Liver (tissue), 3 donors: ENCODE data around the gene PIH1D2.

Experiments
- FOXA1 ChIP-seq: IDR thresholded peaks from 2 replicates; pipeline ENCODE4 v1.6.1; 2016; ENCODE audit warnings: antibody characterized with exemption
- GABPA ChIP-seq, 2 donors: IDR thresholded peaks in 1 of 2; conservative IDR thresholded peaks in 1 of 2; 2 replicates each; pipeline ENCODE4 v1.6.1; 2016; ENCODE audit warnings: antibody characterized with exemption in 2 of 2, mild to moderate bottlenecking in 1 of 2, moderate library complexity in 1 of 2
- HNF4G ChIP-seq: IDR thresholded peaks from 2 replicates; pipeline ENCODE4 v1.6.1; 2016; ENCODE audit warnings: antibody characterized with exemption
- JUND ChIP-seq, 2 donors: IDR thresholded peaks; 2 replicates each; pipeline ENCODE4 v1.6.1; 2016; ENCODE audit warnings: antibody characterized with exemption in 2 of 2
- NR2F2 ChIP-seq: IDR thresholded peaks from 2 replicates; pipeline ENCODE4 v1.6.1; 2016; ENCODE audit warnings: antibody characterized with exemption
- RAD21 ChIP-seq, 2 donors: IDR thresholded peaks; 2 replicates each; pipeline ENCODE4 v1.6.1; 2016; ENCODE audit warnings: antibody characterized with exemption in 2 of 2, mild to moderate bottlenecking in 2 of 2
- SP1 ChIP-seq: IDR thresholded peaks from 2 replicates; pipeline ENCODE4 v1.6.1; 2018; ENCODE audit warnings: antibody characterized with exemption, mild to moderate bottlenecking
- TAF1 ChIP-seq: conservative IDR thresholded peaks from 2 replicates; pipeline ENCODE4 v1.6.1; 2016; ENCODE audit warnings: antibody characterized with exemption, mild to moderate bottlenecking
- YY1 ChIP-seq: IDR thresholded peaks from 2 replicates; pipeline ENCODE4 v1.6.1; 2016; ENCODE audit warnings: antibody characterized with exemption, mild to moderate bottlenecking
- TF ChIP-seq, protein P1 (sequence below): IDR thresholded peaks from 2 replicates; pipeline ENCODE4 v1.6.1; 2016; ENCODE audit warnings: antibody characterized with exemption
- TF ChIP-seq, protein P2 (sequence below): fragments of 150-350 bp; IDR thresholded peaks from 2 replicates; pipeline ENCODE4 v1.5.1; 2017; ENCODE audit warnings: improper control_type of control experiment, low read depth, low read length; ENCODE audit not compliant: missing input control
- TF ChIP-seq, protein P3 (sequence below): IDR thresholded peaks from 2 replicates; pipeline ENCODE4 v1.6.1; 2016; ENCODE audit warnings: antibody characterized with exemption, mild to moderate bottlenecking
- TF ChIP-seq, protein P4 (sequence below): IDR thresholded peaks from 2 replicates; pipeline ENCODE4 v1.6.1; 2016; ENCODE audit warnings: antibody characterized with exemption
- TF ChIP-seq, protein P5 (sequence below): IDR thresholded peaks from 2 replicates; pipeline ENCODE4 v1.6.1; 2016; ENCODE audit warnings: antibody characterized with exemption
- donor health status: healthy.
- donor health status: healthy.

DNA sequence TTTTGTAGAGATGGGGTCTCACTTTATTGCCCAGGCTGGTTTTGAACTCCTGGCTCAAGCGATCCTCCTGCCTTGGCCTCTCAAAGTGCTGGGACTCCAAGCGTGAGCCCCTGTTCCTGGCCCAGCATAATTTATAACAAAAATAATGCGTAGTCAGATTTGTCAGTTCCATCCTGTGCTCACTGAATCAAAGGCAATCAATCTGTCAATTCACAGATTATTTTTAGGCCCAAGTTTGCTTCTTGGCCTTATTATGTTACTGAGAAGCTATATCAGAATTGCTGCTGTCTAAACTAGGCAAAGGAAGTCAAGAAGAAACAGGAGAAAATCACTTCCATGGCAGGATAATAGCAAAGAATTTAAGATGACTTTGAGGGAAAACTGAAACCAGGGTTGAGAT is 39.9 kb downstream of the PIH1D2 start:
- TF ChIP-seq, protein P1, sequence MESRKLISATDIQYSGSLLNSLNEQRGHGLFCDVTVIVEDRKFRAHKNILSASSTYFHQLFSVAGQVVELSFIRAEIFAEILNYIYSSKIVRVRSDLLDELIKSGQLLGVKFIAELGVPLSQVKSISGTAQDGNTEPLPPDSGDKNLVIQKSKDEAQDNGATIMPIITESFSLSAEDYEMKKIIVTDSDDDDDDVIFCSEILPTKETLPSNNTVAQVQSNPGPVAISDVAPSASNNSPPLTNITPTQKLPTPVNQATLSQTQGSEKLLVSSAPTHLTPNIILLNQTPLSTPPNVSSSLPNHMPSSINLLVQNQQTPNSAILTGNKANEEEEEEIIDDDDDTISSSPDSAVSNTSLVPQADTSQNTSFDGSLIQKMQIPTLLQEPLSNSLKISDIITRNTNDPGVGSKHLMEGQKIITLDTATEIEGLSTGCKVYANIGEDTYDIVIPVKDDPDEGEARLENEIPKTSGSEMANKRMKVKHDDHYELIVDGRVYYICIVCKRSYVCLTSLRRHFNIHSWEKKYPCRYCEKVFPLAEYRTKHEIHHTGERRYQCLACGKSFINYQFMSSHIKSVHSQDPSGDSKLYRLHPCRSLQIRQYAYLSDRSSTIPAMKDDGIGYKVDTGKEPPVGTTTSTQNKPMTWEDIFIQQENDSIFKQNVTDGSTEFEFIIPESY = no peak
- TF ChIP-seq SP1 (no peak), RAD21 (IDR thresholded peaks at IDR 0.05) (no peak), GABPA (IDR thresholded peaks at IDR 0.05 in 1 of 2, conservative IDR thresholded peaks at IDR 0.05 in 1 of 2) (no peak), TAF1 (no peak), HNF4G (no peak), FOXA1 (no peak), JUND (IDR thresholded peaks at IDR 0.05) (no peak), YY1 (no peak), NR2F2 (no peak)
- TF ChIP-seq, protein P2, sequence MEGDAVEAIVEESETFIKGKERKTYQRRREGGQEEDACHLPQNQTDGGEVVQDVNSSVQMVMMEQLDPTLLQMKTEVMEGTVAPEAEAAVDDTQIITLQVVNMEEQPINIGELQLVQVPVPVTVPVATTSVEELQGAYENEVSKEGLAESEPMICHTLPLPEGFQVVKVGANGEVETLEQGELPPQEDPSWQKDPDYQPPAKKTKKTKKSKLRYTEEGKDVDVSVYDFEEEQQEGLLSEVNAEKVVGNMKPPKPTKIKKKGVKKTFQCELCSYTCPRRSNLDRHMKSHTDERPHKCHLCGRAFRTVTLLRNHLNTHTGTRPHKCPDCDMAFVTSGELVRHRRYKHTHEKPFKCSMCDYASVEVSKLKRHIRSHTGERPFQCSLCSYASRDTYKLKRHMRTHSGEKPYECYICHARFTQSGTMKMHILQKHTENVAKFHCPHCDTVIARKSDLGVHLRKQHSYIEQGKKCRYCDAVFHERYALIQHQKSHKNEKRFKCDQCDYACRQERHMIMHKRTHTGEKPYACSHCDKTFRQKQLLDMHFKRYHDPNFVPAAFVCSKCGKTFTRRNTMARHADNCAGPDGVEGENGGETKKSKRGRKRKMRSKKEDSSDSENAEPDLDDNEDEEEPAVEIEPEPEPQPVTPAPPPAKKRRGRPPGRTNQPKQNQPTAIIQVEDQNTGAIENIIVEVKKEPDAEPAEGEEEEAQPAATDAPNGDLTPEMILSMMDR = no peak
- TF ChIP-seq, protein P3, sequence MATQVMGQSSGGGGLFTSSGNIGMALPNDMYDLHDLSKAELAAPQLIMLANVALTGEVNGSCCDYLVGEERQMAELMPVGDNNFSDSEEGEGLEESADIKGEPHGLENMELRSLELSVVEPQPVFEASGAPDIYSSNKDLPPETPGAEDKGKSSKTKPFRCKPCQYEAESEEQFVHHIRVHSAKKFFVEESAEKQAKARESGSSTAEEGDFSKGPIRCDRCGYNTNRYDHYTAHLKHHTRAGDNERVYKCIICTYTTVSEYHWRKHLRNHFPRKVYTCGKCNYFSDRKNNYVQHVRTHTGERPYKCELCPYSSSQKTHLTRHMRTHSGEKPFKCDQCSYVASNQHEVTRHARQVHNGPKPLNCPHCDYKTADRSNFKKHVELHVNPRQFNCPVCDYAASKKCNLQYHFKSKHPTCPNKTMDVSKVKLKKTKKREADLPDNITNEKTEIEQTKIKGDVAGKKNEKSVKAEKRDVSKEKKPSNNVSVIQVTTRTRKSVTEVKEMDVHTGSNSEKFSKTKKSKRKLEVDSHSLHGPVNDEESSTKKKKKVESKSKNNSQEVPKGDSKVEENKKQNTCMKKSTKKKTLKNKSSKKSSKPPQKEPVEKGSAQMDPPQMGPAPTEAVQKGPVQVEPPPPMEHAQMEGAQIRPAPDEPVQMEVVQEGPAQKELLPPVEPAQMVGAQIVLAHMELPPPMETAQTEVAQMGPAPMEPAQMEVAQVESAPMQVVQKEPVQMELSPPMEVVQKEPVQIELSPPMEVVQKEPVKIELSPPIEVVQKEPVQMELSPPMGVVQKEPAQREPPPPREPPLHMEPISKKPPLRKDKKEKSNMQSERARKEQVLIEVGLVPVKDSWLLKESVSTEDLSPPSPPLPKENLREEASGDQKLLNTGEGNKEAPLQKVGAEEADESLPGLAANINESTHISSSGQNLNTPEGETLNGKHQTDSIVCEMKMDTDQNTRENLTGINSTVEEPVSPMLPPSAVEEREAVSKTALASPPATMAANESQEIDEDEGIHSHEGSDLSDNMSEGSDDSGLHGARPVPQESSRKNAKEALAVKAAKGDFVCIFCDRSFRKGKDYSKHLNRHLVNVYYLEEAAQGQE = no peak
- TF ChIP-seq, protein P4, sequence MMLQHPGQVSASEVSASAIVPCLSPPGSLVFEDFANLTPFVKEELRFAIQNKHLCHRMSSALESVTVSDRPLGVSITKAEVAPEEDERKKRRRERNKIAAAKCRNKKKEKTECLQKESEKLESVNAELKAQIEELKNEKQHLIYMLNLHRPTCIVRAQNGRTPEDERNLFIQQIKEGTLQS = no peak
- TF ChIP-seq, protein P5, sequence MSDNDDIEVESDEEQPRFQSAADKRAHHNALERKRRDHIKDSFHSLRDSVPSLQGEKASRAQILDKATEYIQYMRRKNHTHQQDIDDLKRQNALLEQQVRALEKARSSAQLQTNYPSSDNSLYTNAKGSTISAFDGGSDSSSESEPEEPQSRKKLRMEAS = no peak
